ENCODE results near the gene NSD2. TPM values are rescaled to one million over a fixed set of nuclear protein-coding genes. Genes with fewer than 3 reads are reported as not detected.
A peak's percentile ranks its signal among the peaks of the same experiment; 100 is the strongest.

Gene NSD2
- total RNA-seq, 1 experiment from 2014 or later: 122 TPM

DNA sequence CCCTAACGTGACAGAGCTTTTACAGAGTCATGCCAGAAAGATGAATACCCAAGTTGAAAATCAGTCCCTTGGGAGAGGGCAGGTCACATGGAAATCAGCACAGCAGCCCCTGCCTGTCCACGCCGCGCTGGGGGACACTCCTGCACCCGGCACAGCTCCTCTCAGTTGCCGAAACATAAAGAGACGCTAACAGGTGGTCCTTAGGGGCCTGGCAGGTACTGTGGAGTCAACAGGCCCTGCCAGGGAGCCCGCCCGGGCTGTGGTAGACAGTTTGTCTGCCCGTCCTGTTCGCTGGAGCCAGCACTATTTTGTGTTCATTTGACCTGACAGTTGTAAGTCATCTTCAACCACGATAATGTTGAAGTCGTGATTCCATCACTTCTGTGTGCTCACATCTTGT lies 107.0 kb downstream of the NSD2 start:
- H3K27ac Mint-ChIP-seq (ENCODE audit: unreplicated experiment): no peak overlapping the region
- Histone ChIP-seq H3K4me3 (ENCODE audit: low read depth, low read length) (no peak overlapping the region), H3K4me1 (no peaks in the 10 kb centered on the region), H3K9me3 (no peaks in the 10 kb centered on the region), H3K36me3 (ENCODE audit: control insufficient read depth, insufficient read depth, low read length) (peaks cover 4% of the 10 kb centered on the region), H3K27me3 (replicated peaks; ENCODE audit: control insufficient read depth, insufficient read depth, low read length) (no peaks in the 10 kb centered on the region)
- DNase-seq: no peak
- H3K9me3 Mint-ChIP-seq (ENCODE audit: unreplicated experiment): no peaks in the 10 kb centered on the region
- intact Hi-C loops (cut with micrococcal nuclease; ENCODE audit: unreplicated experiment): no loop called here
- no peaks in the 10 kb centered on the region for H3K4me1 Mint-ChIP-seq (ENCODE audit: low read depth, unreplicated experiment)
- ChIA-PET POLR2A (no interaction called here), CTCF (no interaction called here)
- no TSS peak for BruUV-seq (replicated peaks)
- peaks cover 98% of the 10 kb centered on the region for H3K36me3 Mint-ChIP-seq (ENCODE audit: insufficient read depth, unreplicated experiment)
- no peaks in the 10 kb centered on the region for H3K27me3 Mint-ChIP-seq (ENCODE audit: insufficient read depth, unreplicated experiment)
- no peak overlapping the region for H3K4me3 Mint-ChIP-seq (ENCODE audit: unreplicated experiment)
- TF ChIP-seq, protein P1, sequence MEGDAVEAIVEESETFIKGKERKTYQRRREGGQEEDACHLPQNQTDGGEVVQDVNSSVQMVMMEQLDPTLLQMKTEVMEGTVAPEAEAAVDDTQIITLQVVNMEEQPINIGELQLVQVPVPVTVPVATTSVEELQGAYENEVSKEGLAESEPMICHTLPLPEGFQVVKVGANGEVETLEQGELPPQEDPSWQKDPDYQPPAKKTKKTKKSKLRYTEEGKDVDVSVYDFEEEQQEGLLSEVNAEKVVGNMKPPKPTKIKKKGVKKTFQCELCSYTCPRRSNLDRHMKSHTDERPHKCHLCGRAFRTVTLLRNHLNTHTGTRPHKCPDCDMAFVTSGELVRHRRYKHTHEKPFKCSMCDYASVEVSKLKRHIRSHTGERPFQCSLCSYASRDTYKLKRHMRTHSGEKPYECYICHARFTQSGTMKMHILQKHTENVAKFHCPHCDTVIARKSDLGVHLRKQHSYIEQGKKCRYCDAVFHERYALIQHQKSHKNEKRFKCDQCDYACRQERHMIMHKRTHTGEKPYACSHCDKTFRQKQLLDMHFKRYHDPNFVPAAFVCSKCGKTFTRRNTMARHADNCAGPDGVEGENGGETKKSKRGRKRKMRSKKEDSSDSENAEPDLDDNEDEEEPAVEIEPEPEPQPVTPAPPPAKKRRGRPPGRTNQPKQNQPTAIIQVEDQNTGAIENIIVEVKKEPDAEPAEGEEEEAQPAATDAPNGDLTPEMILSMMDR (IDR thresholded peaks at IDR 0.05; ENCODE audit: insufficient read depth in 1 of 2, low read depth in 1 of 2, low read length in 1 of 2, severe bottlenecking in 1 of 2, unreplicated experiment in 1 of 2): no peak

DNA sequence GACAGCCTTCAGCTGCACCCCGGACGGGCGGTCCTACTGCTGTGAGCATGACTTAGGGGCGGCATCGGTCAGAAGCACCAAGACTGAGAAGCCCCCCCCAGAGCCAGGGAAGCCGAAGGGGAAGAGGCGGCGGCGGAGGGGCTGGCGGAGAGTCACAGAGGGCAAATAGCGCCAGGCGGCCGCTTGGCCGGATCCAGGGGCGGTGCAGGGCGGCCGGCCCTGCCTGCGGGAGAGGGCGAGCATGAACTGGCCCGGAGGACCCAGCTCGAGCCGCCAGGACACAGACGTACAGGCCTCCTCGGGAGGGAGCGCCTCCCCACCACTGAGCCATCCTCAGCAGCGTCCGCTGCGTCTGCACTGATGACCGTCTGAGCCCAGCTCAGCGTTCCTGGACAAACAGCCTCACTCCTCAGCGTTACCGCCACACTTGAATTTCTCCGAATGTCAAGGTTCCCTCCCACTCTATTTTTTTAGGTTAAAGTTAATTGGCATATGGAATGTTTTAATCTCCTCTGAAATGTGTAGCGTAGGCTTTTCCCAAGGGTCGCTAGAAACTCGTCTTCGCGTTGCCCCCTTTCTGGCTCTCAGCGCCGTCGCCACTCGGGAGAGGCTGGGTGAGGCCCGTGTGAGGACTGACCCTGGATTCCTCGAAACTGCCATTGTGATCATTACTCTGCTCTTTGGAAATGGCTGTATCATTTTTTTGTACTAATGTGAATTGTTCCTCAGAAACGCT lies 107.7 kb downstream of the NSD2 start:
- intact Hi-C loops (cut with micrococcal nuclease; ENCODE audit: unreplicated experiment): no loop called here
- BruUV-seq (replicated peaks): TSS peak; percentile 43
- Mint-ChIP-seq H3K4me3 (ENCODE audit: unreplicated experiment) (no peak overlapping the region), H3K4me1 (ENCODE audit: low read depth, unreplicated experiment) (no peaks in the 10 kb centered on the region), H3K36me3 (ENCODE audit: insufficient read depth, unreplicated experiment) (peaks cover 99% of the 10 kb centered on the region), H3K27me3 (ENCODE audit: insufficient read depth, unreplicated experiment) (no peaks in the 10 kb centered on the region), H3K9me3 (ENCODE audit: unreplicated experiment) (no peaks in the 10 kb centered on the region), H3K27ac (ENCODE audit: unreplicated experiment) (no peak overlapping the region)
- Histone ChIP-seq H3K4me1 (no peaks in the 10 kb centered on the region), H3K4me3 (ENCODE audit: low read depth, low read length) (no peak overlapping the region), H3K27me3 (replicated peaks; ENCODE audit: control insufficient read depth, insufficient read depth, low read length) (no peaks in the 10 kb centered on the region), H3K36me3 (ENCODE audit: control insufficient read depth, insufficient read depth, low read length) (peaks cover 6% of the 10 kb centered on the region), H3K9me3 (no peaks in the 10 kb centered on the region)
- TF ChIP-seq, protein P1 (IDR thresholded peaks at IDR 0.05; ENCODE audit: insufficient read depth in 1 of 2, low read depth in 1 of 2, low read length in 1 of 2, severe bottlenecking in 1 of 2, unreplicated experiment in 1 of 2): no peak
- POLR2A ChIA-PET: no interaction called here
- CTCF ChIA-PET: no interaction called here
- DNase-seq: no peak

- Histone ChIP-seq H3K9me3 (no peaks in the 10 kb centered on the region), H3K27me3 (replicated peaks; ENCODE audit: control insufficient read depth, insufficient read depth, low read length) (no peaks in the 10 kb centered on the region), H3K36me3 (ENCODE audit: control insufficient read depth, insufficient read depth, low read length) (peaks cover 6% of the 10 kb centered on the region), H3K4me3 (ENCODE audit: low read depth, low read length) (no peak overlapping the region), H3K4me1 (no peaks in the 10 kb centered on the region)
- DNase-seq: no peak
- Mint-ChIP-seq H3K27me3 (ENCODE audit: insufficient read depth, unreplicated experiment) (no peaks in the 10 kb centered on the region), H3K4me3 (ENCODE audit: unreplicated experiment) (no peak overlapping the region), H3K4me1 (ENCODE audit: low read depth, unreplicated experiment) (no peaks in the 10 kb centered on the region), H3K36me3 (ENCODE audit: insufficient read depth, unreplicated experiment) (peaks cover 99% of the 10 kb centered on the region), H3K27ac (ENCODE audit: unreplicated experiment) (no peak overlapping the region), H3K9me3 (ENCODE audit: unreplicated experiment) (no peaks in the 10 kb centered on the region)
- TF ChIP-seq, protein P1 (IDR thresholded peaks at IDR 0.05; ENCODE audit: insufficient read depth in 1 of 2, low read depth in 1 of 2, low read length in 1 of 2, severe bottlenecking in 1 of 2, unreplicated experiment in 1 of 2): no peak
- intact Hi-C loops (cut with micrococcal nuclease; ENCODE audit: unreplicated experiment): loop anchor here (10.0 kb wide), 1 partner anchor 205 kb away; no protein-coding TSS in a partner anchor
- BruUV-seq (replicated peaks): no TSS peak
- CTCF ChIA-PET: no interaction called here
- POLR2A ChIA-PET: no interaction called here
Measured at GRCh38 chr4:1979477-1980196, 108.4 kb downstream of the NSD2 start.
